CD4-positive, alpha-beta T cell (primary cell): ENCODE data around the gene GIMAP1. TPM values are rescaled to one million over a fixed set of nuclear protein-coding genes. Genes with fewer than 3 reads are reported as not detected.

Experiments
- ATAC-seq: fragments of 200-7000 bp; cut with Tn5 transposase; one replicate; pipeline ENCODE4 v1.10.0; 2022; ENCODE audit warnings: mild to moderate bottlenecking; ENCODE audit not compliant: poor library complexity
- CTCF ChIA-PET: fragments of 350-600 bp; sonication (Branson Sonifier 250); formaldehyde crosslinking; loops from one replicate; lab custom pipeline; 2021; ENCODE audit warnings: antibody characterized with exemption, inconsistent platforms; lab: Charles Lee
- POLR2A ChIA-PET: fragments of 350-600 bp; sonication (Branson Sonifier 250); formaldehyde crosslinking; loops from one replicate; lab custom pipeline; 2021; ENCODE audit warnings: antibody characterized with exemption, inconsistent platforms; lab: Charles Lee
- DNase-seq, 14 experiments: peaks; one replicate each; pipeline ENCODE4 v3.0.0-alpha.2; 2013 to 2020; ENCODE audit warnings: mixed read lengths in 2 of 14
- H3K27ac ChIP-seq, 2 donors: one replicate each; pipeline versions ENCODE4 v1.5.1 to v1.7.0; 2013; ENCODE audit warnings: low read length in 2 of 2, low read depth in 1 of 2, mild to moderate bottlenecking in 1 of 2
- H3K27me3 ChIP-seq, 2 experiments: 1 replicate in 1 of 2; 2 replicates in 1 of 2; pipeline versions ENCODE4 v1.6.1 to v1.7.0; 2013; ENCODE audit warnings: low read length in 2 of 2, control low read depth in 1 of 2, mild to moderate bottlenecking in 1 of 2, moderate library complexity in 1 of 2; ENCODE audit not compliant: insufficient read depth in 2 of 2, control insufficient read depth in 1 of 2
- H3K36me3 ChIP-seq: one replicate; pipeline ENCODE4 v1.6.1; 2013; ENCODE audit warnings: low read length, control low read depth; ENCODE audit not compliant: insufficient read depth
- H3K4me1 ChIP-seq: one replicate; pipeline ENCODE4 v1.6.1; 2013; ENCODE audit warnings: low read length, control low read depth; ENCODE audit not compliant: insufficient read depth
- H3K4me3 ChIP-seq: one replicate; pipeline ENCODE4 v1.5.1; 2013; ENCODE audit warnings: mild to moderate bottlenecking, low read length, moderate library complexity
- H3K9me3 ChIP-seq, 2 experiments: 1 replicate in 1 of 2; 2 replicates in 1 of 2; pipeline versions ENCODE4 v1.6.1 to v1.7.0; 2013; ENCODE audit warnings: low read length in 2 of 2, mild to moderate bottlenecking in 2 of 2, control low read depth in 1 of 2, moderate library complexity in 1 of 2; ENCODE audit not compliant: control insufficient read depth in 1 of 2, insufficient read depth in 1 of 2
- H3K27ac Mint-ChIP-seq: one replicate; pipeline ENCODE4 v1.8.0; 2020; ENCODE audit warnings: mixed read lengths
- H3K27me3 Mint-ChIP-seq: one replicate; pipeline ENCODE4 v1.8.0; 2021; ENCODE audit warnings: mixed read lengths
- H3K36me3 Mint-ChIP-seq: one replicate; pipeline ENCODE4 v1.8.0; 2021; ENCODE audit warnings: low read depth, mixed read lengths
- H3K4me1 Mint-ChIP-seq: one replicate; pipeline ENCODE4 v1.8.0; 2021; ENCODE audit warnings: low read depth, mixed read lengths
- H3K4me3 Mint-ChIP-seq: one replicate; pipeline ENCODE4 v1.8.0; 2020; ENCODE audit warnings: mild to moderate bottlenecking, mixed read lengths
- H3K9me3 Mint-ChIP-seq: one replicate; pipeline ENCODE4 v1.8.0; 2020; ENCODE audit warnings: mixed read lengths
- intact Hi-C, 2 experiments: fragments of 100-400 bp; cut with DNase I in 1 of 2; cut with micrococcal nuclease in 1 of 2; formaldehyde crosslinking; loops; one replicate each; pipeline versions ENCODE4 v1.15.1 to v1.9.0; 2023 to 2025; cut with DNase I, micrococcal nuclease
- total RNA-seq, 174 experiments: library from RNA in 2 of 174; stranded (reverse) in 2 of 174; gene quantifications; one replicate each; pipeline ENCODE4 v1.2.3 and lab custom pipeline; 2021 to 2026
- TF ChIP-seq, protein P1 (sequence below): fragments of 200-600 bp; IDR thresholded peaks from one replicate; pipeline ENCODE4 v1.8.0; 2022; ENCODE audit warnings: antibody characterized with exemption, mild to moderate bottlenecking

The GIMAP1 gene
- total RNA-seq, 2 experiments from 2014 or later, result 8.0 to 8.1 TPM

DNA sequence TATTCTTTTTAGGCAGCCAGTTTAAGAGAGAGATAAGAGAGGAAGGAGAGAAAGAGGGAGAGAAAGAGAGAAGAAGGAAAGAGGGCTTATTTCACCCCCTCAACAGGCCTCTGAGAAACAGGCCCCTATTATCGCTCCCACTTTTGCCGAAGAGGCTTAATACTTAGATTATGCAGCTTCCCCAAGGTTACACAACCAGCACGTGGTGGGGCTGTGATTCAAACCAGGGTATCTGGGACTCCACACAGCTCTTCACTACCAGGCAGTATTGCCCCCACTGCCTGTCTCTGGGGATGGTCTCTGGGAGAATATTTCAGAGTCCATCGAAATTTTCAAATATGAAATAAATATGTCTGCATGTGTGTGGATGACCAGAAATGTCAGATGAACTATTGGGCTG lies 3.0 kb downstream of the GIMAP1 start:
- H3K4me3 ChIP-seq, result peak overlapping the region; percentile 79
- Mint-ChIP-seq H3K4me3 (peak overlapping the region; percentile 100), H3K9me3 (peaks cover 10% of the 10 kb centered on the region), H3K36me3 (peaks cover 97% of the 10 kb centered on the region), H3K4me1 (peaks cover 89% of the 10 kb centered on the region), H3K27ac (peak overlapping the region; percentile 87), H3K27me3 (no peaks in the 10 kb centered on the region)
- ChIA-PET CTCF (interaction anchor here (2.0 kb wide), 1 partner anchor 150 kb away, joined by 6 read pairs; no protein-coding TSS in a partner anchor), POLR2A (interaction anchor here (5.3 to 5.4 kb wide), 2 partner anchors 25 to 35 kb away, joined by 65 to 88 read pairs; no protein-coding TSS in a partner anchor)
- peaks cover 23 to 28% of the 10 kb centered on the region in 2 experiments for H3K9me3 ChIP-seq
- TF ChIP-seq, protein P1, sequence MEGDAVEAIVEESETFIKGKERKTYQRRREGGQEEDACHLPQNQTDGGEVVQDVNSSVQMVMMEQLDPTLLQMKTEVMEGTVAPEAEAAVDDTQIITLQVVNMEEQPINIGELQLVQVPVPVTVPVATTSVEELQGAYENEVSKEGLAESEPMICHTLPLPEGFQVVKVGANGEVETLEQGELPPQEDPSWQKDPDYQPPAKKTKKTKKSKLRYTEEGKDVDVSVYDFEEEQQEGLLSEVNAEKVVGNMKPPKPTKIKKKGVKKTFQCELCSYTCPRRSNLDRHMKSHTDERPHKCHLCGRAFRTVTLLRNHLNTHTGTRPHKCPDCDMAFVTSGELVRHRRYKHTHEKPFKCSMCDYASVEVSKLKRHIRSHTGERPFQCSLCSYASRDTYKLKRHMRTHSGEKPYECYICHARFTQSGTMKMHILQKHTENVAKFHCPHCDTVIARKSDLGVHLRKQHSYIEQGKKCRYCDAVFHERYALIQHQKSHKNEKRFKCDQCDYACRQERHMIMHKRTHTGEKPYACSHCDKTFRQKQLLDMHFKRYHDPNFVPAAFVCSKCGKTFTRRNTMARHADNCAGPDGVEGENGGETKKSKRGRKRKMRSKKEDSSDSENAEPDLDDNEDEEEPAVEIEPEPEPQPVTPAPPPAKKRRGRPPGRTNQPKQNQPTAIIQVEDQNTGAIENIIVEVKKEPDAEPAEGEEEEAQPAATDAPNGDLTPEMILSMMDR, result no peak
- DNase-seq (no peak), ATAC-seq (no peak)
- H3K36me3 ChIP-seq, result peaks cover 62% of the 10 kb centered on the region
- peak overlapping the region in 1 of 2 donors; percentile 81 for H3K27ac ChIP-seq
- H3K27me3 ChIP-seq, result no peaks in the 10 kb centered on the region
- peaks cover 60% of the 10 kb centered on the region for H3K4me1 ChIP-seq
- intact Hi-C loops, result loop anchor here (5.0 kb wide), 3 partner anchors 33 to 42 kb away; no protein-coding TSS in a partner anchor

DNA sequence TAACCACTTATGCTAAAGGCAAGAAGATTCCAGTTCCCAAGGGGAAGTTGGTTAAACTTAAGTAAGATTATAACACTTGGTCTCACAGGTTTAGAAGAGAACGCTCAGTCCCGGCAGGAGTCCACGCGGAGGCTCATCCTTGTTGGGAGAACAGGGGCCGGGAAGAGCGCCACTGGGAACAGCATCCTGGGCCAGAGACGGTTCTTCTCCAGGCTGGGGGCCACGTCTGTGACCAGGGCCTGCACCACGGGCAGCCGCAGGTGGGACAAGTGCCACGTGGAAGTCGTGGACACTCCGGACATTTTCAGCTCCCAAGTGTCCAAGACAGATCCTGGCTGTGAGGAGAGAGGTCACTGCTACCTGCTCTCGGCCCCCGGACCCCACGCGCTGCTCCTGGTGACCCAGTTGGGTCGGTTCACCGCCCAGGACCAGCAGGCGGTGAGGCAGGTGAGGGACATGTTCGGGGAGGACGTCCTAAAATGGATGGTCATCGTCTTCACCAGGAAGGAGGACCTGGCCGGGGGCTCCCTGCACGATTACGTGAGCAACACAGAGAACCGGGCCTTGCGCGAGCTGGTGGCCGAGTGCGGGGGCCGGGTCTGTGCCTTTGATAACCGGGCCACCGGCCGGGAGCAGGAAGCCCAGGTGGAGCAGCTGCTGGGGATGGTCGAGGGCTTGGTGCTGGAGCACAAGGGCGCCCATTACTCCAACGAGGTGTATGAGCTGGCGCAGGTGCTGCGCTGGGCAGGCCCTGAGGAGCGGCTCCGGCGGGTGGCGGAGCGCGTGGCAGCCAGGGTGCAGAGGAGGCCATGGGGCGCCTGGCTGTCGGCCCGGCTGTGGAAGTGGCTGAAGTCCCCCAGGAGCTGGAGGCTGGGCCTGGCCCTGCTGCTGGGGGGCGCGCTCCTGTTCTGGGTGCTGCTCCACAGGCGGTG lies 3.8 kb downstream of the GIMAP1 start:
- Mint-ChIP-seq H3K9me3 (peaks cover 11% of the 10 kb centered on the region), H3K27me3 (no peaks in the 10 kb centered on the region), H3K4me1 (peaks cover 83% of the 10 kb centered on the region), H3K27ac (peak overlapping the region; percentile 87), H3K4me3 (peak overlapping the region; percentile 100), H3K36me3 (peaks cover 98% of the 10 kb centered on the region)
- CTCF ChIA-PET, result interaction anchor here (1.2 to 2.0 kb wide), 2 partner anchors 12 to 151 kb away, joined by 3 to 6 read pairs; no protein-coding TSS in a partner anchor
- peak overlapping the region; percentile 79 for H3K4me3 ChIP-seq
- TF ChIP-seq, protein P1, result no peak
- peak overlapping the region in 1 of 2 donors; percentile 81 for H3K27ac ChIP-seq
- H3K27me3 ChIP-seq, result no peaks in the 10 kb centered on the region
- intact Hi-C loops, result loop anchor here (5.0 kb wide), 3 partner anchors 32 to 43 kb away; no protein-coding TSS in a partner anchor
- peaks cover 66% of the 10 kb centered on the region for H3K36me3 ChIP-seq
- DNase-seq, result no peak
- peaks cover 52% of the 10 kb centered on the region for H3K4me1 ChIP-seq
- H3K9me3 ChIP-seq, result peaks cover 23 to 36% of the 10 kb centered on the region in 2 experiments
- ATAC-seq, result no peak
- POLR2A ChIA-PET, result interaction anchor here (0.6 to 5.3 kb wide), 5 partner anchors 19 to 269 kb away, joined by 3 to 65 read pairs (median 3); no protein-coding TSS in a partner anchor

DNA sequence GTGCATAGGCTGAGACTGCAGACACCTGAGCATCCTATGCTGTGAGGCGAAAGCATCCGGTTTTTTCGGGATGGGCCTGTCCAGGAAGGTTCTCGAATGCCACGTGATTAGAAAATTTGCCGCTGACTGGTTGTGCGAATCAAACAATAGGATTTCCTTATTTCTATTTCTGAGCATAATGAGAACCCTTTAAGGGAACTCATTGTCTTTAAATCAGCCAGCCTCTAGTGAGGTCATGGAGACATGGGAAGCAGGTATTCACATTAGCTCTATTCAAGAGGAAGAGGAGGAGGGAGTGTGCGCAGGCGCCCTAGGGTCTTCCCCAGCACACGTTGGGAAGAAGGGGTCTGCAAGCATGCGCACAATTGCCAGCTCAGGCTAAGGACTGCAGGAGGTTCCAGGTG lies 5.6 kb downstream of the GIMAP1 start:
- H3K27ac ChIP-seq, result peak overlapping the region in 1 of 2 donors; percentile 5
- H3K9me3 ChIP-seq, result peaks cover 37 to 44% of the 10 kb centered on the region in 2 experiments
- peaks cover 100% of the 10 kb centered on the region for H3K36me3 Mint-ChIP-seq
- no peaks in the 10 kb centered on the region for H3K27me3 Mint-ChIP-seq
- no peaks in the 10 kb centered on the region for H3K27me3 ChIP-seq
- ChIA-PET POLR2A (interaction anchor here (1.0 to 2.6 kb wide), 2 partner anchors 45 to 90 kb away, joined by 3 to 12 read pairs; partner anchors contain the start of gene GIMAP6), CTCF (no interaction called here)
- TF ChIP-seq, protein P1, result no peak
- H3K27ac Mint-ChIP-seq, result peak overlapping the region; percentile 81
- no peak for ATAC-seq
- peak overlapping the region; percentile 13 for H3K4me3 ChIP-seq
- peaks cover 76% of the 10 kb centered on the region for H3K4me1 Mint-ChIP-seq
- peaks cover 66% of the 10 kb centered on the region for H3K36me3 ChIP-seq
- peaks cover 20% of the 10 kb centered on the region for H3K9me3 Mint-ChIP-seq
- no peak for DNase-seq
- peaks cover 42% of the 10 kb centered on the region for H3K4me1 ChIP-seq
- peak overlapping the region; percentile 54 for H3K4me3 Mint-ChIP-seq
- intact Hi-C loops, result no loop called here
